Fibroblast of peridontal ligament (primary cell): Measurements from ENCODE around the gene DNAH11.
"Not testable (repeated sequence)": the region's sequence is repeated elsewhere in the genome, so short reads cannot be mapped to it uniquely, and the experiment has no call there.

ENCODE experiments used
- DNase-seq: peaks from one replicate; pipeline ENCODE4 v3.0.0-alpha.2; 2010; ENCODE audit errors: extremely low read depth

DNAH11 gene, protein sequence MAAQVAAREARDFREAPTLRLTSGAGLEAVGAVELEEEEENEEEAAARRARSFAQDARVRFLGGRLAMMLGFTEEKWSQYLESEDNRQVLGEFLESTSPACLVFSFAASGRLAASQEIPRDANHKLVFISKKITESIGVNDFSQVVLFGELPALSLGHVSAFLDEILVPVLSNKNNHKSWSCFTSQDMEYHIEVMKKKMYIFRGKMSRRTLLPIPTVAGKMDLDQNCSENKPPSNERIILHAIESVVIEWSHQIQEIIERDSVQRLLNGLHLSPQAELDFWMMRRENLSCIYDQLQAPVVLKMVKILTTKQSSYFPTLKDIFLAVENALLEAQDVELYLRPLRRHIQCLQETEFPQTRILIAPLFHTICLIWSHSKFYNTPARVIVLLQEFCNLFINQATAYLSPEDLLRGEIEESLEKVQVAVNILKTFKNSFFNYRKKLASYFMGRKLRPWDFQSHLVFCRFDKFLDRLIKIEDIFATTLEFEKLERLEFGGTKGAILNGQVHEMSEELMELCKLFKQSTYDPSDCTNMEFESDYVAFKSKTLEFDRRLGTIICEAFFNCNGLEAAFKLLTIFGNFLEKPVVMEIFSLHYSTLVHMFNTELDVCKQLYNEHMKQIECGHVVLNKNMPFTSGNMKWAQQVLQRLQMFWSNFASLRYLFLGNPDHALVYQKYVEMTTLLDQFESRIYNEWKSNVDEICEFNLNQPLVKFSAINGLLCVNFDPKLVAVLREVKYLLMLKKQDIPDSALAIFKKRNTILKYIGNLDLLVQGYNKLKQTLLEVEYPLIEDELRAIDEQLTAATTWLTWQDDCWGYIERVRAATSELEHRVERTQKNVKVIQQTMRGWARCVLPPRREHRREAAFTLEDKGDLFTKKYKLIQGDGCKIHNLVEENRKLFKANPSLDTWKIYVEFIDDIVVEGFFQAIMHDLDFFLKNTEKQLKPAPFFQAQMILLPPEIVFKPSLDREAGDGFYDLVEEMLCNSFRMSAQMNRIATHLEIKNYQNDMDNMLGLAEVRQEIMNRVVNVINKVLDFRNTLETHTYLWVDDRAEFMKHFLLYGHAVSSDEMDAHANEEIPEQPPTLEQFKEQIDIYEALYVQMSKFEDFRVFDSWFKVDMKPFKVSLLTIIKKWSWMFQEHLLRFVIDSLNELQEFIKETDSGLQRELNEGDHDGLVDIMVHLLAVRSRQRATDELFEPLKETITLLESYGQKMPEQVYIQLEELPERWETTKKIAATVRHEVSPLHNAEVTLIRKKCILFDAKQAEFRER (N-terminal part only)

GRCh38 chr7:21542891-21543527 is at the start of gene DNAH11:
TSS of gene DNAH11 (plus strand) at chr7:21543039. CDS start at chr7:21543246, 207 bp downstream.
- no peak for DNase-seq

DNA sequence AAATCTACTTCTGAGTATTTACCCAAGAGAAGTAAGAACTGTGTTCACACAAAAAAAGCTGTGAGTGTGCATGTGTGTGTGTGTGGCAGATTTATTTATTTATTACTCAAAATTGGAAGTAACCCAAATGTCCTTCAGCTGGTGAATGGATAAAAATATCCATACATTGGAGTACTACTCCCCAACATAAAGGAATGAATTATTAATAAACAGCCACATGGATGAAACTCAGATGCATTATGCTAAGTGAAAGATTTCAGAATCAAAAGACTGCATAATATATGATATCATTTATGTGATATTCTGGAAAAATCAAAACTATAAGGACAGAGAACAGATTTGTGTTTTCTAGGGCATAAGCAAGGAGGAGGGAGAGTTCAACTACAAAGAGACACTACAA is 47.1 kb upstream of the DNAH11 start:
- DNase-seq, result no peak

GRCh38 chr7:21497072-21497471 is 45.8 kb upstream of the DNAH11 start:
- DNase-seq, result no peak

- DNase-seq, result no peak
Measured at GRCh38 chr7:21500117-21500832, 42.6 kb upstream of the DNAH11 start.

- no peak for DNase-seq
Measured at GRCh38 chr7:21504021-21504420, 38.8 kb upstream of the DNAH11 start.

- DNase-seq, result peak; percentile 61
Measured at GRCh38 chr7:21507627-21508343, 35.1 kb upstream of the DNAH11 start.

DNA sequence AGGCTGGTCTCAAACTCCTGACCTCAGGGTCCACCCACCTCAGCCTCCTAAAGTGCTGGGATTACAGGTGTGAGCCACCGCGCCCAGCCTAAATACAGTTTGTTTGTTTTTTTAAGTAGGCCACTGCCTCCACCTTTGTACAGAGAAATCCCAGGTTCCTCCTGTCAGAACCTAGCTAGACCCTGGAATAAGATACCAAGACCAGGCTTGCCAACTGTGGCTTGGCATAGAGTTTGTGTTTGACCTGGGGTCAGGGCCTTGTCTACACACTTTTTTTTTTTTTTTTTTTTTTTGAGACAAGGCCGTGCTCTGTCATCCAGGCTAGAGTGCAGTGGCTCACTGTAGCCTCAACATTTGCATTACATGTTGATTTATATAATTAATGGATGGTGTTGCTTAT is 34.3 kb upstream of the DNAH11 start:
- no peak for DNase-seq

GRCh38 chr7:21514062-21514461 is 28.8 kb upstream of the DNAH11 start:
- DNase-seq, result no peak

DNA sequence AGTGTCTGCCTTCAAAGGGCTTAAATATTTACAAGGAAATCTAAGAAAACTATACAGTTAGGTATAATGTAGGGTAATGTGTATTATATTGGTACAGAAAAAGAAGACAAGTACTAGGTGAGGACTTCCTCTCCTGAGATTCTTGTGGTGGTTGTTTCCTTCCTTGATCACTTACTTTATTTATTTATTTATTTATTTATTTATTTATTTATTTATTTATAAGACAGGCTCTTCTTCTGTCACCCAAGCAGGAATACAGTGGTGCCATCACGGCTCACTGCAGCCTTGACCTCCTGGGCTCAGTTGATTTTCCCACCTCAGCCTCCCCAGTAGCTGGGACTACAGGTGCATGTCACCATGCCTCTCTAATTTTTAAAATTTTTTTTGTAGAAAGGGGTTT is 18.2 kb upstream of the DNAH11 start:
- DNase-seq, result no peak

DNA sequence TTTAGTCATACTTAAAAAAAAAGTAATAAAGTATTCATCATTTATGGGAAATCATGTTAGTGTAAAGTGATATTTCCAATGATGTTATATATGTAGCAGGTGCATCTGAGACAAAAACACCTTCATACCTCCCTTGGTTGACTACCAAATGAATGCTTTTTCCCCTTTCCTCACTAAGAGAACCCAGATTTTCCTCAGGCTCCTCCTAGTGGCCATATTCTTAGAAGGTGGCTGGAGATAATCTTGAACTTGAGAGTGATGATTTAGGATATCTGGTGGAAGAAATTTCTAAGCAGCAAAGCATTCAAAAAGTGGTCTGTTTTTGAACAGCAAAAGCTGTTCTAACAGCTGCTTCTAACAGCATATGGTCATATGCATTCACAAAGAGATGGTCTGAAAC is 16.8 kb upstream of the DNAH11 start:
- peak; percentile 5 for DNase-seq

GRCh38 chr7:21526448-21526847 is 16.4 kb upstream of the DNAH11 start:
- no peak for DNase-seq

- DNase-seq, result not testable (repeated sequence)
Measured at GRCh38 chr7:21532485-21532884, 10.4 kb upstream of the DNAH11 start.

DNA sequence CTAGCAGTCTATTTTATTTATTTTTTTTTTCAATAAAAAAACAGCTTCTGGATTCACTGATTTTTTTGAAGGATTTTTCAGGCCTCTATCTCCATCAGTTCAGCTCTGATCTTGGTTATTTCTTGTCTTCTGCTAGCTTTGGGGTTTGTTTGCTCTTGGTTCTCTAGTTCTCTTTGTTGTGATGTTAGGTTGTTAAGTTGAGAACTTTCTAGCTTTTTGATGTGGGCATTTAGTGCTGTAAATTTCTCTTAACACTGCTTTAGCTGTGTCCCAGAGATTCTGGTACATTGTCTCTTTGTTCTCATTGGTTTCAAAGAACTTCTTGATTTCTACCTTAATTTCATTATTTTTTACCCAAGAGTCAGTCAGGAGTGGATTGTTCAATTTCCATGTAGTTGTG is 9.2 kb upstream of the DNAH11 start:
- DNase-seq, result not testable (repeated sequence)

GRCh38 chr7:21536445-21537118 is 6.3 kb upstream of the DNAH11 start:
- DNase-seq, result not testable (repeated sequence)

- DNase-seq, result no peak
Measured at GRCh38 chr7:21538936-21539495, 3.8 kb upstream of the DNAH11 start.

- DNase-seq, result no peak
Measured at GRCh38 chr7:21543528-21544302, 876 bp downstream of the DNAH11 start.

DNA sequence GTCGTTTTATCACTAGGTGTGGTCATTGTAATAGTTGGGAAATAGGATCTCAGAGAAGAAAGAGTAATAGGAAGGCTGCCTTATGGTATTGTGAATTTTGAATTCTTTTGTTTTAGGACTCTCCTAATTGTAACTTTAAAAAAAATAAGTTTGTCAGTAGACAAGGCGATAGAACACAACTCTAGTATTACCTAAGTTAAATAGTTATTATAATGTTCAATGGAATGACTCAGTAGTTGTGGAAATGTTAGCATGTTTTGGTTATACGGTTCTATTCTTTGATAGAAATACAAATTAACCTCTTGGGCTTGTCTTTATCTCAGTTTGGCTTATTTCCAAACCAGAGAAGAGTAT is 1.4 kb downstream of the DNAH11 start:
- DNase-seq, result no peak

DNA sequence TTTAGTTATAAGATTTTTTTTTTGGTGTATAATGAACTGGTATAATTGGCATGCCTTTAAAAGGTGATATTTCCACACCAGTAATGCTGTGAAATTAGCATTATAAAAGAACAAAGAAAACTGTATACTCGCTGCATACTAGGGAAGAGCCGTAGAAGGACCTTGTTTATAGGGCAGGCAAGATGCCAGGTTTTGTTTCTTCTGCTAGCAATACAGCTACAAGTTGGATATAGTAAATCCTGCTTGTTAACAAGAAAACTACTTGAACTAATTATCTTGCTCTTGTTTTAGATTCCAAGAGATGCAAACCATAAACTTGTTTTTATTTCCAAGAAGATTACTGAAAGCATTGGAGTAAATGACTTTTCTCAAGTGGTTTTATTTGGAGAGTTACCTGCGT is 1.9 kb downstream of the DNAH11 start:
- DNase-seq, result no peak

GRCh38 chr7:21547501-21547900 is 4.7 kb downstream of the DNAH11 start:
- no peak for DNase-seq
